ENCODE measurements around the gene RAB42.

DNA sequence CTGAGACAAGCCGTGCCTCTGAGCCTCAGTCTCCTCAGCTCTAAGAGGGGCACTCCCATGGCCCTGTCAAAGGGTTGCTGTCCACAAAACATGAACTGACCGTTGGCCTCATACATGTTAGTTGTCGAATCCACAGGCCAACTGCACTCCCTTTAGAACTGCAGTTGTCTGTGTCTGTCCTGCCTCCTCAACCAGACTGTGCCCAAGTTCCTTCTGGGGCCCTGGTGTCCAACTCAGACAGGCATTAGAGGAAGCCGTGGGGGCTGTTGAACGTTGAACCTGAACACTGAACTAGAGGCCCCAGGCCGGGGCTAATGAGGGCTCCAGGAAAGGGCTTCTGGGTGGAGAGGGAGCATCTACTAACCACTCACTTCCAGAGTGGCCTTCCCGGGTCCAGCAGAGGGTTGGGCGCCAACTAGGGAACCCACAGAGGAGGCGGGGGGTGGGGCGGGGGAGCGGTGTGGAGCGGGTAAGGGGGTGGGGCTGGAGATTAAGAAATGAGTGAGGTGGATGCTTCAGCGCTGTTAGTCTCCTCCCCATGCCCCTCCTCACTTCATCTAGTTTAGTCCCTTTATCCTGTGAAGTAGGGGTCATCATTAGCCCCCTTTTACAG is at the start of gene RAB42:
- TF ChIP-seq POLR2A (IDR thresholded peaks at IDR 0.05; ENCODE audit: low read length) (no peak), GATA1 (IDR thresholded peaks at IDR 0.05; ENCODE audit: low read depth, low read length) (no peak)
